Right kidney (tissue), 1 donor: ENCODE data around the gene TMEM86B.

Experiments used
- DNase-seq: peaks from one replicate; pipeline ENCODE4 v3.0.0-alpha.2; 2016

The TMEM86B gene

DNA sequence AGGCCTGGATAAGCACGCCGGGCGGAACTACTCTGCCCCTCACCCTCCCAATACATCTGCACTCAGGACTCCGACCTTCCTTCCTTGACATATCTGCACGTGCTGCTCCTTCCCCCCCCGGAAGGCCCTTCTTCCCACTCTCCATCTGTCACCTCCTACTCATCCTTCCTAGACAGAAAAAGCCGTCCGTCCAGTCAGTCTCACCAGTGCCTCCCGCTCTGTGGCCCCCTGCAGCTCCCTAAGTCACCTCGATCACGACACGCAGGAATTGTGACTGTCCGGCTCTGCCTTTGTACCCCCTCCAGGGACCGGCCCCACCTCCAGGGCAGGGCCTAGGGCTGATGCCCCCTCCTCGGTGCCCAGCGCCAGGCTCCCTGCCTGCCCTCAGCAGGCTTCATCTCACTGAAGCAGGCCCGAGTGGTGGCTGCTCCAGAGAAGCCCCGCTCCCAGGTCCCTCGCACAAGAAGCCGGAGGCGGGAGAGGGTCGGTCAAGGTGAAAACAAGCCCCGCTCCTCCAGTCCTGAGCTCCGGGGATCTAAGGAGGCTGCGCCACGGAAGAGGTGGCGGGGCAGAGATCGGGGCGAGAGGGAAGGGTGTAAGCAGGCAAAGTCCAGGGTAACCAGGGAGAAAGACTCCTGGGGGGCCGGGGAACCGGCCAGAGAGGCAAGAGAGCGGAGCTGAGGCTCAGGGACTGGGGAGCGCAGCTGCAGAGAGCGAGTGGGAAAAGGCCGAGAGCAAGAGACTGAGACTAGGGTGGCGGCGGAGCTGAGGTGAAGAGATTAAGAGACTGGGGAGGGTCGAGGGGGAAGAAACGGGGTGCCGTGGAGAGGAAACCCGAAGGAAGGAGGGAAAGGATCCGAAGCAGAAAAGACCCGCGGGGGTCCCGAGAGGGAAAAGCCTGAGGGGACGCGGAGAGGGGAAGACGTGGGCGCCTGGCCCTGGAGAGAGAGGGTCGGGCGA is 29.2 kb upstream of the TMEM86B start:
- peak; percentile 50 for DNase-seq

DNA sequence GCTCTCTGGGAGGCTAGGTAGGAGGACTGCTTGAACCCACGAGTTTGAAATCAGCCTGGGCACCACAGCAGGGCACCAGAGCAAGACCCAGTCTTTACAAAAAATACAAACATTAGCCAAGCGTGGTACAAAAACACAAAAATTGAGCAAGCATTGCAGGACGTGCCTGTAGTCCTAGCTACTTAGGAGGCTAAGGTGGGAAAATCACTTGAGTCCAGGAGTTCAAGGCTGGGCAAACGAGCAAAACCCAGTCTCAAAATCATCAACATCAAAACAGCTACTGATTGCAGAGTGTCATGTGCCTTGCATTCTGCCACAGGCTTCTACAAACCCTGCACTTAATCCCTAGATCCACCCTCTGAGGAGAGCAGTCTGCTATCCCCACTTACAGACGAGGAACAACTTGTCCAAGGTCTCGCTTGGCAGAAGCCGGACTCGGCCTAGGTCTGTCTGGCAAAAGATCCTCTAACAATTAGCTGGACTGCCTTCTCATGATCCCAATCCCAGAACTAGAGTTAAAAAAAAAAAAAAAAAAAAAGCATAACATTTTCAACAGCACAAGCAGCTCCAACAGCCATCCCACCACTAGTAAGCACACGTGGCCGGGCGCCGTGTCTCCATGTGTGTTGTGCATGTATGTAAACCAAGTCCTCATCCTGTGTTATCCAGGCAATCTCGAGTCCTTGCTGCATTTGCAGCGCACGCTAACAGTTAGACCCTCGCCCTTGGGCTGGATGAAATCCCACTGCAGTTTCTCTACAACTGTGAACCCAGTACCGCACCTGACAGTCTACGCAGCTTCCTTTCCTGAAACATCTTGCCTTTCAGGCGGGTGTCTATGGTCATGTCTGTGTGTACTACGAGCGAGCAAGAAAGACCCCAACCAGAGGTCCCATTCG is 28.2 kb upstream of the TMEM86B start:
- DNase-seq, result no peak

- no peak for DNase-seq
Measured at GRCh38 chr19:55255618-55256423, 27.3 kb upstream of the TMEM86B start.

- DNase-seq, result no peak
Measured at GRCh38 chr19:55254625-55254977, 26.0 kb upstream of the TMEM86B start.

GRCh38 chr19:55253842-55254624 is 25.5 kb upstream of the TMEM86B start:
- DNase-seq, result no peak

DNA sequence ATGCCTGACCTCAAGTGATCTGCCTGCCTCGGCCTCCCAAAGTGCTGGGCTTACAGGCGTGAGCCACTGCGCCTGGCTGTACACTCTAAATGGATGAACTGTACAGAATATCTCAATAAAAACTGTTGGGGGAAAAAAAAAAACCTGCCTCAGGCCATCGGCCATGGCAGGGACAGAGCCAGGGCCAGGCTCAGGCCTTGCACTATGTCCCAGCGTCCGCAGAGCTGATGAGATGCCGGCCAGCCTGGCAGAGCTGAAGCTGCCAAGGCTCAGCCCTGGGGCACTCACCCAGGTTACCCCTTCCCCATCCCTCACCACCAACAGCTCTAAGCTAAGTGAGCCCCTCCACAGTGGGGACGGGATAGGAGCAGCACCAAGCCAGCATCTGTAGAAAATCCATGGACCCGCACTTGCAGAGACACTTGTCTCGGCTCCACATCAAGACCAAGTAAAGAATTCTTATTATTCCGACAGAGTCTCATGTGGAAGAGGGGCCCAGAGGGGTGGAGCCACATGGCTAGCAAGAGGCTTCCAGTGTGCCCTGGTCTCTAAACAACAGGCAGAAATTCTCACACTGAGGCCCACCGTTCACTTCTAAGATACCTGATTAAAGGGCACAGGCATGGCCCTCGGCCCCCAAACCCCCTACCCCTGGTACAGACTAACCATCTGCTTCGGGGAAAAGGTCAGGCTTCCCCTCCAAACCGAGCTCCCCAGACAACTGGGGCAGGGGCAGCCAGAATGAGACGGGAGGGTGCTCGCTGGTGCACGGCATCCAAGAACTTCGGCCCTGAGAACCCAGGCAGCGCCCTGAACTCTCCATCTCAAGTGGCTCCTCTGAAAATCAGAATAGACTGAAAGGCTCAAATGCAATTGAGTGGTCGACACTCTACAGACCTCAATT is 24.4 kb upstream of the TMEM86B start:
- DNase-seq, result no peak

DNA sequence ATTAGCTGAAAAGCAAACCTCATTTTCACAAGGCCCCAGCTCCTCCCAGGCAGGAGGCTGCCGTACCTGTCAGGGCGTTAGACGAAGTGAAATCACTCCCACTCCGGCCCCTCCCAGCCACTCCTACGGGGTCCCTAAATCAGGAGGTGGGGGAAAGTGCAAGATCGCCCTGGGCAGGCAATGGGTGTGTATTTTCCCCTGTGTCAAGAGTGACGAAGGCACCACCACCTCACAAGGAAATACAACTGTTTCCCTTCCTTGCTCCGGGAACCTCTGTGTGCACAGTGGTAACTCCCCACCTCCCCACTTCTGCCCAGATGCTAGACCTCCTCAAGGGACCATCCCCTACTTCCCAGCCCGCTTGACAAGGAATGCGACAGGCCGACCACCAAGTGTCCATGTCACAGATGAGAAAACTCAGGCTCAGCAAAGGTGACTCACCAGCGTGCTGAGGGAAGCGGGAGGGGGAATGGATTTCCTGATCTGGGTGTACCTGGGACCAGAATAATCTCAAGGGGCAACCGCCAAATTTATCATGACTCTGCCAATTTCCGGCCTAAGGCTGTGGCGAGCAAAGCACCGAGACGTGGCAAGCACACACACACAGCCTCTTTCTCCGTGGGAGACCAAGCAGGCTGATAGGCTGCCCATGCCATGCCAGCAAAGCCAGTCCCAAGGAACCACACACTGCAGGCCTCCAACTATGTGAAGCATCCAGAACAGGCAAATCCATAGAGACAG is 22.9 kb upstream of the TMEM86B start:
- no peak for DNase-seq

DNA sequence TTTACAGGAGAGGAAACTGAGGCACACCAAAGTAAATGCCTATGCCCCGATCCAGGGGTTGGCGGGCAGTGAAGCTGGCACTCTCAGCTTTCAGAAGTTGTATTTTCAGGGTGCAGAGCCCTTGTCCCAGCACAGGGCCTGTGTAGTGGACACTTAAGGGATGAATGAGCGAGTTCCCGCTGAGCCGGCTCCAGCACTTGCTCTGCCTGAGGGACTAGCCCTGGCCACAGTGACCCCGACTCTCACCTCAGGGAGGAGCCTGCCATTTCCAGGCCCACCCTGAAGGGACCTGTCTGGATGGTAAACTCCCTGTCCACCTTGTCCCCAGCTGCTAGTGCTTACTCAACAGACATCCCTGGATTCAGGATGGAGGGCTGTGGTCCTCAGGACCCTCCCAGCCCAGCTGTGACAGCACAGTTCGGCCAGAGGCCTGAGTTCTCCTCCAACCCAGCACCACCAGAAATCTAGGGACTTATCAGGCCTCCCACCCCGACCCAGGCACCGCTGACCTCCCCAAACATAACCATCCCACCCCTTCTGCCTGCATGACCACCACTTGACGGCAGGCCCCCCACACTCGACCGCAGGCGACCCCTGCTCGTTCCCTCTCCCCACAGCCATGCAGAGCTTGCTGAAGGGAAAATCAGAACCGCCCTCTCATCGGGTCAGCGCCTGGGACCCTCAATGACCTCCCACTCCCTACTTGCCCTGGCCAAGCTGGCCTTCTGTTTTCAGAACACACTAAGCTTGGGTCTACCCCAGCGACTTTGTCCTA is 21.9 kb upstream of the TMEM86B start:
- no peak for DNase-seq

GRCh38 chr19:55249841-55250240 is 21.3 kb upstream of the TMEM86B start:
- no peak for DNase-seq

- DNase-seq, result no peak
Measured at GRCh38 chr19:55248704-55249103, 20.1 kb upstream of the TMEM86B start.

DNA sequence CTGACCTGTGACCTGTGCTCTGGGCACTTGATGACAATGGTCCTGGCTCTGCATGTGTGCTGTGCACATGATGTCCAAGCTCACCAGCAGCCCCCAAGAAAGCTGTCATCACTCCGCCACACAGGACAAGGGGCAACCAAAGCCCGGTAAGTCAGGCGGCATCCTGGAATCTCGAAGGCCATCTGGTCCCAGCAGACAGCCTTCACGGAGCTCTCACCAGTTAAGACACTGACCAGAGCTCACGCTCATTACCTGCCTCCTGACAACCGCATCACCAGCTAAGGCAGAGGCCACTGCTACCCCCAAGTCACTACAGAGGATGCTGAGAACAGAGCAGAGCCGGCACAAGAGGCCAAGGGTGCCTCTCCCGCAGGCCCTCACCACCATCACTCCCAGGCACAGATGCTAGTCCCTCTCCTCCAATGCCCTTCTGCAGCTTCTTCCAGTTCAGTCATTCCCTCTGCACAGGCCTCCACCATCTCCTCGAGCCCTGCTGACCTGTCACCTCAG is 19.7 kb upstream of the TMEM86B start:
- no peak for DNase-seq

DNA sequence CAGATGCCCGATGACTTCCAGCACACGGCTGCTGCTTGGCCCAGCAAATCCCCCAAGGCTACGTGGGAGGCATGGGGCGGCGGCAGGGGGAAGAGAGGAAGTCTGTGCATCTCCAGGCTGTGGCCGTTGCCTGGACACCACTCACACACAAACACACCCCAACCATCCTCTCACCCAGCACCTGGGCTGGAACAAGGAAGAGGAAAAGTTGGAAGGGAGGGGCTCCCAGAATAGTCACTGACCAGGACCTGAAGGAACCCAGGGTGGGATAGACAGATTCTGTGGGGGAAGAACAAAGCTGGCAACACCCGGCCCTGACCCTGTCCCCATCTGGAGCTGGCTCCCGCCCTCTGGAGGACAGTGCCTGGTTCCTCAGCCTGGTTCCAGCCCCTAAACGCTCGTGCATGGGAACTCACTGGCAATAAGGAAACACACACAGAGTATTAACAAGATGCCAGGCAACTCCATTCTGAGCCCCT is 19.1 kb upstream of the TMEM86B start:
- no peak for DNase-seq

GRCh38 chr19:55246462-55247451 is 18.2 kb upstream of the TMEM86B start:
- no peak for DNase-seq

- DNase-seq, result no peak
Measured at GRCh38 chr19:55245236-55245904, 16.8 kb upstream of the TMEM86B start.

- no peak for DNase-seq
Measured at GRCh38 chr19:55244004-55244680, 15.6 kb upstream of the TMEM86B start.

DNA sequence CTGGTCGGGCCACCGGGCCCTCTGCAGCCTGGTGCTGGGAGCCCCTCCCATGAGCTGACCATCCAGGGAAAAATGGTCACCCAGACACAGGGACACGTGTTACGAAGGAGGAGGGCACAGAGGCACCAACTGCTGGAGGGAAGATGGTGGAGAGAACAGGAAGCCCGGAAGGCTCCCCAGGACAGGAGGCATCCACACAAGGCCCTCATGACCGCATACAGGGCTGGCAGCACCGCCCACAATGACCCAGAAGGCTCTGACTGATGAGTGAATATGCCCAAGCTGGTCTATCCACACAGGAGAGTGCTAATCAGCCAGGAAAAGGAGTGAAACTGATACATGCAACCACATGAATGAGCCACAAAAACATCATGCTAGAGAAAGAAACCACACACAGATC is 14.0 kb upstream of the TMEM86B start:
- DNase-seq, result no peak
